GM23248 (cell line): Measurements from ENCODE around the gene STX5.

Source experiments
- EZH2 ChIP-seq: fragments of 200-600 bp; sonication (generic); IDR thresholded peaks from 2 replicates; pipeline ENCODE4 v1.6.1; 2018; ENCODE audit warnings: antibody characterized with exemption, mild to moderate bottlenecking; ENCODE audit not compliant: insufficient read depth, poor library complexity, severe bottlenecking
- EZH2phosphoT487 ChIP-seq: fragments of 200-600 bp; sonication (generic); IDR thresholded peaks from 2 replicates; pipeline ENCODE4 v1.6.1; 2018; ENCODE audit warnings: antibody characterized with exemption, moderate library complexity, mild to moderate bottlenecking, low read depth; ENCODE audit not compliant: insufficient read depth

GRCh38 chr11:62856333-62856895 is 24.6 kb upstream of the STX5 start:
- no peak for TF ChIP-seq EZH2
- TF ChIP-seq EZH2phosphoT487, result no peak
